ENCODE measurements around the gene TRERF1.
"Not testable (repeated sequence)": the region's sequence is repeated elsewhere in the genome, so short reads cannot be mapped to it uniquely, and the experiment has no call there.

TRERF1 gene

GRCh38 chr6:42449917-42450476 lies 1.7 kb downstream of the TRERF1 start:
- no peak for DNase-seq (ENCODE audit: low read depth, low spot score)

DNA sequence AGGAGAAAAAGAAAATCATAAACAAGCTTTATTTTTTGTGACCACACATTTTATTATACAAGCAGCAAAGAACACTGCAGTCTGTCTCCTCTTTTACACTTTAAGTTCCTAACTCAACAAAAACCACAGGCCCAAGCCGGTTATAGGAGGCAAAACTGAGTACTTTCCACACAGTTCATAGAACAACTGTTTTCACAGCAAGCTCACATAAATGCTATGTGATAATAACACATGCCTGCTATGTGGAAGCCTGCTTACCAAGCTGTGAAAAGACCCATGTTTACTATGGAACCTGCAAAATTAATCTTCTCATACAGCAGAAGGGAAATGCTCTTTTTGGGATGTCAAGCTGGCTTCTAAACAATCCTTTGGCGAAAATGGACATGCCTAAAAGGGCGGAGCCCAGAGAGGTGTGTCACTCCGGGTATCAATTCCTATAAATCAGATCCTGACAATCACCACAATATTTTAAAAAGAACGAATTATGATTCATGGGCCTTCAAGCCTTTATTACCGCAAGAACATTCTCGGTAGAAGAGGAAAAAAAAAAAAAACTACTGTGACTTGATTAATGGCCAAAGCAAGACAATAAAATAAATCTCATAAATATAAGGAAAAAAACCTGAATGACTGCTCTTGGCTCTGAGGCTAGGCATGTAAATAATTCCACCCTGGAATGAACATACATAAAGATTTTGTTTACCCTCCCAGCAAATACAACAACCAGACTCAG lies 2.6 kb downstream of the TRERF1 start:
- no peak for DNase-seq (ENCODE audit: low read depth, low spot score)

GRCh38 chr6:42448391-42448790 lies 3.3 kb downstream of the TRERF1 start:
- no peak for DNase-seq (ENCODE audit: low read depth, low spot score)

GRCh38 chr6:42446996-42447395 lies 4.7 kb downstream of the TRERF1 start:
- DNase-seq (ENCODE audit: low read depth, low spot score), result no peak

DNA sequence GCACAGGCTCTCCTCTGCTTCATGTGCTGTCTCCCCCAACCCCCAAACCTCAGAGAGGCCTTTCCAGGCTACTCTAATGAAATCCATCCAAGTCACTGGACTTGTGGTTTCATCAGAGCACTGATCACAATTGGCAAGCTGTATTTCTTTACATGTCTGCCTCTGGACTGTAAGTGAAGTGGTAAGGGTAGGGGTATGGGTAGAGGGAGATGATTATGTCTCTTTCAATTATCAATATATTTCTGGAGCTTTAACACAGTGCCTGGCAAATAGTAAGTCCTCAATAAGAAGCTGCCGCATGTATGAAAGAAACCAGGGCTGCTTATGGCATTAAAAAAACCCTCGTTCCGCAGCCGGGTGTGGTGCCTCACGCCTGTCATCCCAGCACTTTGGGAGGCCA lies 5.4 kb downstream of the TRERF1 start:
- DNase-seq (ENCODE audit: low read depth, low spot score), result no peak

- DNase-seq (ENCODE audit: low read depth, low spot score), result not testable (repeated sequence)
Observed at GRCh38 chr6:42445955-42446354, 5.8 kb downstream of the TRERF1 start.

DNA sequence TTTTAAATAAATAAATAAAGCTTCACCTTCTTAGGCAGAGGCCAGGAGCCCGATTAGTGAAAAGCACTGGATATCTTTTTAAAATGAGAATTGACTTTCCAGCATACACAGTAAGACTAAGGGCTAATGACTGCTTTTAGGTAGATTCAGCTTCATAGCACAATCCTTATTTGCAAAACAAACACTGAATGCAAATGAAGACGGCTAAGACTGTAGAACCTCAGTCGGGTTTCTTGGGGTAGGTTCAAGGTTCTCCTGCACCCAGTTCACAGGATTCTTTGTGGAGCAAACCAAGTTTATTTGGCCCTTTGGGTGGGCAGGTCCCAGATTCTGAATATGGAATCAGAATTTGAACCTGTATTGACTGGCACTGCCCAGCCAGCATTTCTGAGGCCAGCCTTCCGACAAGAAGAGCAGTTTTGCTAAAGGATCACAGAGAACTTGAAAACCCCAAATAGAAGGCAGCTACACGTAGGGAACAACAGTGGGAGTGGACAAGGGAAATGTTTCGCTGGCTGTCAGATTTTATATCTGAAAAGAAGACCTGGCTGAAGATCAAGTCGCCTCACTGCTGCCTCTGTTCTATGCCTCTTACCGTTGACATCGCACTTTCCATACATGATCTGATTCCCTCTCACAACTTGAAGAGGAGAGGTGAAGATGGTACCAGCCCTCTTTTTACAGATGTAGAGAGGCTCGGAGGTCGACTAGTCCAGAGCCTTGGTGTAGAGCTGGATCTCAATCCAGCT lies 8.2 kb downstream of the TRERF1 start:
- no peak for DNase-seq (ENCODE audit: low read depth, low spot score)

DNA sequence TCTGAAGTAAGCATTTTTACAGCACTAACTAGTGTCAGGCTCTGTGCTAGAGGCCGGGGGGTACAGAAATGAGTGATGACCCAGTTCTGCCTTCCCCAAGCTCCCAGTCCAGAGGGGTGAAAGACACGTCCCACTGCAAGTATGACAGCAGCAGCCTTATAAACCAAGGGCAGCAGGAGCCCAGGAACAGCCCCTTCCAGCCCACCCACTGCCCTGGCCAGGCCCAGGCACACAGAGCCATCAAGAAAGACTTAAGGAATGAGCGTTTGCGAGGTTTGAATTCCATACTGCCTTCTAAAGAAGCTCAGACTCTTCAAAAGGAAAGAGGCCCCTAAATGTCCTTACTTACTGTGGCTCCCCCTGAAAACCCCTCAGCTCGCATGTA lies 10.0 kb downstream of the TRERF1 start:
- DNase-seq (ENCODE audit: low read depth, low spot score), result no peak

DNA sequence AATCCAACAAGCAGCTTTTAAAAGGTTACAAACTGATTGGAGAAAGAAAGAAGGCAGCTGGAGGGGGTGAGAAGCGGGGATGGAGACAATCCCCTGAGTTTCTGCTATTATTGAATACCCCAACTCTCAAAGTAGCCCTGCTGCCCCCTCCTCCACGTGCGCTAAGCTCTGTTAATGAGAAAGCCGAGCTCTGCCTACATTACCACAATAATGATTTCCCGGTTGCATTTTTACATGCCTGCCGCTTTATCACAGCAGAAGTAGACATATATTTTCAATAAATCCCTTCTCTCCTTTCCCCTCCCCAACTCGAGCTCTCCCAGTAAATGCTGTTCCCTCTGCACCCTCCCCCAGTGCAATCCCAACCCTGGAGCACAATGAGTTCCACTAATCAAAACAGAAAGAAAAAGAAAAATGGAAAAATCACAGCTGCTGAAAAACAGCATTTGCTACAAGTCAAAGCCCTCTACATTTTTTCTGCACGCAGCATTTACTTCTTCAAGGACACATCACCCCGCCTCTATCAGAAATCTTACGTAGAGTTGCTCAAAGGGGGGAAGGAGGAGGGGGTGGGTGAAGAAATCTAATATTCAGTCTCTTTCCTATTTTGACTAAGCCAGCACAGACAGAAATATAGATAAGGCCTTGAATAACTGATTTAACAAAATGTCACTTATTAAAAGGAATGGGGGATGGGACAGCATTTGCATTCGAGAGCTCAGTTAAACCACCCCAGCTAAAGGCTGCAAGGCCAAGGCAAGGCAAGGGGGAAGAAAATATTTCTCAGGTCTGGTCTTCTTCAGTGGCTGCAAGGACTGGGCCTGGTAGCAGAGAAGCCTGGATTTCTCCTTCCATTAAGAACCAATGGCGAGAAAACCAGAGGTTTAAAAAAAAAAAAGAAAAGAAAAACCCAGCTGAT lies 10.7 kb downstream of the TRERF1 start:
- no peak for DNase-seq (ENCODE audit: low read depth, low spot score)

DNA sequence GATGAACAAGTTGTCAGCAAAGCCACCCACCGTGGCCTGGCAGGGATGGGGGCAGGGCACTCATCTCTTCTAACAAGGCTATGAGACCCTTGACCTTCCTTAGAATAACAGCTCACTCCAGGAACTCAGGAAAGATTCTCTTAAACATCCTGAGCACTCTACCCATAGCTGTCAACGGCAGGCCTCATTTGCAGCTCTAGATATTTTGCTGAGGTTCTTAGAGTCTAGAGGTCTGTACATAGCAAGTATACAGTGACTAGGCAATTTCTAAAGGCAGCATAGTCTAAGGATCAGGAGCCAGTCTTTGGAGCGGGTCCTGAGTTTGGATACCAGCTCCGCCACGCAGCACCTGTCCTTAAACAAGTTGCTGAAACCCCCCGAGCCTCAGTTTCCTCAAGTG lies 11.7 kb downstream of the TRERF1 start:
- no peak for DNase-seq (ENCODE audit: low read depth, low spot score)

- DNase-seq (ENCODE audit: low read depth, low spot score), result no peak
Observed at GRCh38 chr6:42436825-42437224, 14.9 kb downstream of the TRERF1 start.

DNA sequence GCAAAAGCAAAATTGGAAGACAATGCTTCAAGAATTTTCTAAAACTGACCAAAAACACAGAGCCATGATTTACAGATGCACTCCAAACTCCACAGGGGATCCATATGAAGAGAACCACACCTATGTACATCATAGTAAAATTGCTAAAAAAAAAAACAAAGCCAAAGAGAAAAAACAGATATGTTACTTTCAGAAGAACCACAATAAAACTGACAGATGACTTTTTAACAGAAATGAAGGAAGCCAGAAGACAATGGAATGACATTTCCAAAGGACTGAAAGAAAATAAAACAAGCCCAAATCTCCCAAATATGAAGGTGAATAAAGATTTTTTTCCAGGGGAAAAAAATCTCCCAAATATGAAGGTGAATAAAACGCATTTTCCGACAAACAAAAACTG lies 17.5 kb downstream of the TRERF1 start:
- no peak for DNase-seq (ENCODE audit: low read depth, low spot score)

DNA sequence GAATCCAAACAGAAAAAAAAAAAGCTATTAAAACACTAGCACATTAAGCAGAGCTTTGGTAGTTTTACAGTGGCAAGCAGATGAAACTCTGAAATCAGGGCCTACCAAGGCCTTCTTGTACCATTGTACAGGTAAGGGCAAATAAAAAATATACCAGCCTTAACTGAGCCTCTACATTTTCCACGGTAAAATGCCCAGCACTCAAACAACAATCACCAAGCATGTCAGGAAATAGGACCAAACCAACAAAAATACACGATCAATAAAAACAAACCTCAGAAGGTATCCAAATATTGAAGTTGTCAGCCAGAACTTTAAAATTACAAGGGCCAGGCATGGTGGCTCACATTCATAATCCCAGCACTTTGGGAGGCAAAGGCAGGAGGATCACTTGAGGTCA lies 18.3 kb downstream of the TRERF1 start:
- DNase-seq (ENCODE audit: low read depth, low spot score), result no peak

GRCh38 chr6:42431877-42432276 lies 19.8 kb downstream of the TRERF1 start:
- no peak for DNase-seq (ENCODE audit: low read depth, low spot score)

DNA sequence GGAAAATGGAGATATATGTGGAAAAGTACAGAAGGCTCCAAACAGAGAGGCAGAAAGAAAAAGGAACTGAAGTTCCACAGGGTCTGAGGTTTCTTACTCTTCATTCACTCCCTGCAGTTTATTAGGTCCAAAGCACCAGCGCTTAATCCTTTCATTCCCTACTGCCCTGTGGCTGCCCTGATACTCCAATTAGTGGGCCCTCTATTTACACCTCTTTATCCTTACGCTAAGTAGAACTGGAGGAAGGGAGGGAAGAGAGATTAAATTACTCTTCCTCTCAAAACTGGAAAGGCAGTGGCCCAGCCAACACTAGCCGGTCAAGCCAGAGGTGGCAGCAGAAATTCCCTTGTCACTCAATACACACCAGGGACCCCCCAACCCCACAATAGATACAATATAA lies 20.4 kb downstream of the TRERF1 start:
- DNase-seq (ENCODE audit: low read depth, low spot score), result no peak

GRCh38 chr6:42429836-42430235 lies 21.9 kb downstream of the TRERF1 start:
- no peak for DNase-seq (ENCODE audit: low read depth, low spot score)

GRCh38 chr6:42429042-42429585 lies 22.6 kb downstream of the TRERF1 start:
- DNase-seq (ENCODE audit: low read depth, low spot score), result no peak

GRCh38 chr6:42428326-42429041 lies 23.2 kb downstream of the TRERF1 start:
- DNase-seq (ENCODE audit: low read depth, low spot score), result no peak

GRCh38 chr6:42427871-42428270 lies 23.9 kb downstream of the TRERF1 start:
- DNase-seq (ENCODE audit: low read depth, low spot score), result no peak

DNA sequence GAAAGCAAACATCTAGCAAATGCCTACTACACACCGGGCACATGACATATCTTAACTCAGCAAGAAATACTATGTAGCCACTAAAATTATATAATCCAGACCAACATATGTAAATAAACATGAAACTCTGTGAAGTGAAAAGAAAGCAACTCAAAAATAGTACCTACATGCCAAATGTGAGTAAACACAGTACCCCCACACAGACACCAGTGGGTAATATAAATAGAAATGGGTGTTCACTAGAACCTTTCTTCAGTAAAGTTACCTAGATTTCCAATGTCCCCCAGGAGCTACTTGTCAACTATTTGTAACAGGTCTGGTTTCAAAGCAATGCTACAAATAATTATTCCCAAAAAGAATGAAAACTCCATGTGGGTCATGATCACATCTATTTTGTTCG lies 25.5 kb downstream of the TRERF1 start:
- no peak for DNase-seq (ENCODE audit: low read depth, low spot score)

GRCh38 chr6:42424906-42425474 lies 26.7 kb downstream of the TRERF1 start:
- no peak for DNase-seq (ENCODE audit: low read depth, low spot score)

All from activated naive CD8-positive, alpha-beta T cell treated with anti-CD3 and anti-CD28 coated beads, Interleukin-2, amount 50 U/mL, for 16 hours (primary cell).